A204.1 (cell line): ENCODE measurements around the gene ARSB.
"Not testable (repeated sequence)": the region's sequence is repeated elsewhere in the genome, so short reads cannot be mapped to it uniquely, and the experiment has no call there.

Source experiments
- FAIRE-seq: peaks from 2 replicates; lab custom pipeline; 2012; peaks lifted over from hg19 to GRCh38; lab: Jason Lieb, UNC

ARSB gene

DNA sequence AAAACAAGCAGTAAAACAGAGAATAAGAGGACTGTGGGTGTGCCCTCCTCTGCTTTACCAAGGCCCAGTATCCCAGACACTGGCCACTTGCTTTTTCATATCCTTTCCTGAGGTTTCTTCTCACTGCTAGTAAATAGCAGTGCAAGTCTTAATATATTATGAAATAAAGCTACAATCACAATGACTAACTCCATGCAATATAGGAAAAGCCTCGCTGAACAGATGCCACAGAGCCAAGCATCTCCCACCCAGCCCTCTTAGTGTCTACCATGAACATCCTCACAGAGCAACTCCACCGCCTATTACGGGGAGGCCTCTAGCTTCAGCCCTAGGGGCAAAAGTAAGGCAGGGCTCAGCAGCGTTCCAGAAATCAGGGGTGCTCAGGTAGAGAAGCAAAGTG is 205.8 kb downstream of the ARSB start:
- no peak for FAIRE-seq

DNA sequence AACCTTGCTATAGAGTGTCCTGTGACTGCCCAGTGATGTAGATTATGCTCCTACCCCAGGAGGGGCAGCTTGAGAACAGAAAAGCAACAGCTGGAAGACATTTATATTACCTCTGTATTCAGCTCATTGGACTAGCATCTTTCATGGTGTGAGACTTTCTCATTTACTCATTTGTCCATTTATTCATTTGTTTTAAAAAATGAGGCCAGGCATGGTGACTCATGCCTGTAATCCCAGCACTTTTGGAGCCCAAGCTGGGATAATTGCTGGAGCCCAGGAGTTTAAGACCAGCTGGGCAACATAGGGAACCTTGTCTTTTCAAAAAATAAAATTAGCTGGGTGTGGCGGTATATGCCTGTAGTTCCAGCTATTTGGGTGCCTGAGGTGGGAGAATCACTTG is 206.6 kb downstream of the ARSB start:
- FAIRE-seq, result no peak

- FAIRE-seq, result no peak
These were observed 207.2 kb downstream of the ARSB start for GRCh38 chr5:78777901-78778300.

DNA sequence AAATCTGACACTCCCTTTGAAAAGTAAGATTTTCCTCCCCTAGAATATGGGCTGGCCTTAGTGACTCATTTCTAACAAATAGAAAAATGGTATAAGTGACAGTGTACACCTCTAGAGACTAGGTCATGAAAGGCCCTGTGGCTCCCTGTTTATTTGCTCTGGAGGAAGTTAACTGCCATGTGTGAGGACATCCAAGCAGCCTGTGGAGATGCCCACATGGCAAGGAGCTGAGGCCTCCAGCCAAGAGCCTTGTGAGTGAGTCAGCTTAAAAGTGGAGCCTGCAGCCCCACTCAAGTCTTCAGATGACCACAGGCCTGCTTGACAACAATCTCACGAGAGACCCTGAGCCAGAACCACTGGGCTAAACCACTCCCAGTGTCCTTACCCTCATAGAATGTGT is 208.5 kb downstream of the ARSB start:
- no peak for FAIRE-seq

GRCh38 chr5:78773655-78774054 is 211.5 kb downstream of the ARSB start:
- FAIRE-seq, result no peak

GRCh38 chr5:78771260-78772205 is 213.6 kb downstream of the ARSB start:
- FAIRE-seq, result no peak

GRCh38 chr5:78768781-78769380 is 216.2 kb downstream of the ARSB start:
- no peak for FAIRE-seq

DNA sequence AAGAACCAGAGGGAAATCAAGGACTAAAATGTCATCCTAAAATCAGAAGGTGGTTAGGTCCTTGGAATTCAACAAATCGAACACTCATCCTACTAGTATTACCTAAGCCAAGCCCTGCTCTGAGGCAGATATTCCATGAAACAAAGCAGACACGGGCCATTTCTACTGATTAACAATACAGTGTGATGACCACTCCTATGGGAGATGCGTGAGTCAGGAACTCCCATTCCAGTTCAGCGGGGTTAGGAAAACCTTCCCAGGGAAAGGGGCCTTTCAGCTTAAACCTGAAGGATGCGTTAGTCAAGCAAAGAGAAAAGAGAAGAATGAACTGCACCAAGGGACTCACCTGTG is 218.7 kb downstream of the ARSB start:
- FAIRE-seq, result no peak

- no peak for FAIRE-seq
These were observed 219.2 kb downstream of the ARSB start for GRCh38 chr5:78765756-78766411.

- FAIRE-seq, result no peak
These were observed 220.0 kb downstream of the ARSB start for GRCh38 chr5:78765116-78765515.

- no peak for FAIRE-seq
These were observed 221.4 kb downstream of the ARSB start for GRCh38 chr5:78763659-78764189.

GRCh38 chr5:78762743-78763142 is 222.4 kb downstream of the ARSB start:
- not testable (repeated sequence) for FAIRE-seq

DNA sequence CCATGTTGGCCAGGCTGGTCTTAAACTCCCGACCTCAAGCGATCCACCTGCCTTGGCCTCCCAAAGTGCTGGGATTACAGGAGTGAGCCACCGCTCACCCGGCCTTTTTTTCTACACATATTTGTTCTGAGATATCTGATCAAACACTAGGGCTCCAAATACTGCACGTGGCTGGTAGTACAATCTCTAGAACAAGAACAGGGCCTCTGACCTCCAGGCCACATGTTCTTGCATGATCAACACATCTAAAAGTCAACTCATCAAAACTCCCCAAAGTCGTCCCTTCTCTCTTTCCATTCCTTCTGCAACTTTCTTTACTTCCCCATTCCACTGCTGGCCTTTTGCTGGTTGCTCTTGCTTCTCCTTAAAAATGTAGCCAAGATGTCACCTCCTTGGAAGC is 223.3 kb downstream of the ARSB start:
- no peak for FAIRE-seq

DNA sequence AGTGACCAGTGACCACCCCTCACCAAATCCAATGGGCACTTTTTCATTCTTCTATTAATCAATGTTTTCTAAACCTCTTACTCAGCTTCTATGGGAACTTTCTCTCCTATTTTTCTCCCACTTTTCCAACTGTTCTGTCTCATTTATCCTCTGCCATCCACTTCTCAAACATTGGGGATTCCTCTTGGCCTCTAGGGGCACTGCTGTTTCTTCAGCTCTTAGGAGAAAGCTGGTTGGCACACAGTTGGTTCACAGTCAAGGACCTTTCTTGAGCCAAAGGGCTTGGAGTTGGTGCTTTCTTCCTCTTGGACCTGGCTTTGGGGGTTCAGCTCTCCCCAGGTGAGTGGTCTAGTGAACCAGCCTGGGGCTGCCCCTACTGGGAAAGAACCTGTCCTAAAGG is 224.3 kb downstream of the ARSB start:
- no peak for FAIRE-seq

DNA sequence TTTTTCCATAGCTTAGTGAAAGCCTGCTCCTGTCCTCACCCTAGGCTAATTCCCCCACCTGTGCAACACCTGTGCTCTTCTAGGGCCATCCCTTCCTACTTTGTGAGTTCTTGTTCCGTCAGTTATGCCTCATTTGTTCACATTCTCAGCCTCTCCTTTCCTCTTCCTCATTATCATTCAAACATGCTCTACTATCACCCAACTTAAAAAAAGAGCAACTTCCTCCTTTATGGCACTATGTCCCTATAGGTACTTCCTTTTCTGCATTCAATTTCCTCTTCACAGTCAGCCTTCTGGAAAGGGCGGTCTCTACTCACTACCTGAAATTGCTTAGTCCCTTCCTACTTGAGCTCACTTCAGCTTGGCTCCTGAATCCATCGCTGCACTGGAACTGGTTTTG is 224.7 kb downstream of the ARSB start:
- FAIRE-seq, result no peak

DNA sequence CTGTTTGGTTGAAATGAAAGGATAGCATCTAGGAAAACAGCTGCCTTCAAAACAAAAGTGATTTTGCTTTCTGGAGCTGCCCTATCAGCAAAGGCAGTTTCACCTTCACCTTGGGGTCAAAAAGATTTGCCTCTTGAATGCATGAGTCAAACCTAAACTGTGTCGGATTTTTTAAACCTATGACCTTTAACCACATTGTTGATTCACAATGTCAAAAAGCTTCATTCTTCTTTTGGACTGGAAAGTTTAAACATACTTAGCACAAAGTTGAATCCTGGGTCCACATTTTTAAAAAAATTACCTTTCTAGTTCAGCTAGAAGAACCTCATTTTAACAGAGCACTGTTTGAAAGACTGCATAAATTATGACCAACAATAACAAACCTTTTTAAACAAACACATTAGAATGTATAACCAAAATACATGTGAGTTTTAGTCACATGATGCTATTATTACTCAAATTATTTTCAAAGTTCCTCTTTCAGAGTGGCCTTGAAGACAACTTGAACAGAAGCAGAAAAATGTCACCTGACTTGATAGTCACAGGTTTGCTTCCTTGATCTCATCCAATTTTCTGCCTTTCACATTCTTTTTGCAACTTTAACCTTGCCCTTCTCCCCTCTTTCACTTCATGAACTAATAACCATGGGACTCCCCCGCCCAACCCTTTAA is 226.8 kb downstream of the ARSB start:
- FAIRE-seq, result no peak

- FAIRE-seq, result no peak
These were observed 227.6 kb downstream of the ARSB start for GRCh38 chr5:78757269-78758053.

DNA sequence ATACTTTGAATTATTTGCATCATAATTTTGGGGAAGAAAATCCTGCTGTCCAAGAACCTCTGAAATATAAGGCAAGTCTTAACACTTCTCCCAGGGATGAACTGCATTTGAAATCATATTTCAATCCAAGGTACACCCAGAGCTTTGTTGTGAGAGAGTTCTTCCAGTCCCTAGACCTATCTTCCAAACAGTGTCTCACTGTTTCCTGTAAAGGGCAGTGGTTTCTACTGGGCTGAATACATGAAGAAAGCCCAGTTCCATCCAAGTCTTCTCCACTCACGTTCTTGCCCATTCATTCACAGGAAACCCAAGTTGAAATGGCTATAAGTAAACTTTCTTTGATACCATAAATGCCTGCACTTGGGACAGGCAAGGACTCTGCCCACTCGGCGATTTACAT is 228.3 kb downstream of the ARSB start:
- FAIRE-seq, result no peak

DNA sequence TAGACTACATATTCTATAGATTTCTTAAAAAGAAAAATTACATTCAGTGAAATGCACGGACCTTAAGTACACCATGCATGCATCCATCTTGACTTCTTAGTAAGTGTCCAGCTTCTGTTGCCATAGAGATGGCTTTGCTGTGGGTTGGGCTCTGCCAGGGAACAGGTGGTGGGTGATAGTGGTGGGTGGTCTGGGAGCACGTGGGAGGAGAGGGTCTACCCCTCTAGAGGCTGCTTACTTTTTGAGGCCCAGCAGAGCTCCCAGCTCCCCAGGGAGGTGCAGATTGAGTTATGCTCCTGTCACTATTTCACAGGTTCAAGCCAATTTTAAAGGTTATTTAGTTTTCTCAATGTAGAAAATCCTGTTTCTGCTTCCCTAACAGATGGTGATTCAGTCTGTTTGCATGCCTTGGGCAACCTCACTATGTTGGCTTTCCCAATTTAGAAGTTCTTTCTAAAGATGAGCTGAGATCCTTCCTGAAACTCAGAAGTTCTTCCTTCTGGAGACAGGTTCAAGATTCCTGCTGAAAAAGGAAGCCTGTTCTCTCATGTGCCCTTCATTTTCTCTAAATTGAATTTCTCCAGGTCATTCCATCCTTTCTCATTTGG is 229.2 kb downstream of the ARSB start:
- FAIRE-seq, result no peak

GRCh38 chr5:78754655-78755054 is 230.5 kb downstream of the ARSB start:
- FAIRE-seq, result no peak

DNA sequence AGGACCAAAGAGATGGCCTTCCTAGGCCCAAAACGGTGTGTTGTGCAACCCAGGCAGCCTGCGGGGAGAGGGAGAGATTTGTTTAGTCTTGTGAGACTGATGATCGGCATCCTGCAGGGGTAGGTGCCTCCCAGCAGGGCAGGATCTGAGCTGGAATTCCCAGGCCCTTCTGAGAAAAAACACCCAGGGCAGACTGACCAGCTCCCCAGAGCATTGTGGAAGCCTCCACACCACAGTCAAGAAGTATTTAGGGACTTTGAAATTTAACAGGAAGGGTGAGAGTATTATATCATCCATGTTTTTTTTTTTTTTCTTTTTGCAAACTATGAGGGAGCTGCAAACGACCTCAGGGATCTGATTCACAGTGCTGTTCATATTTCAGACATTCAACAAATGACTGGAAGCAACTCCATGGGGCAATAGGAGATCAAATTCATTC is 232.0 kb downstream of the ARSB start:
- no peak for FAIRE-seq
